Breast epithelium (tissue), 4 donors: ENCODE measurements around the gene NRG3. TPM values are rescaled to one million over a fixed set of nuclear protein-coding genes. Genes with fewer than 3 reads are reported as not detected.

Source experiments
- DNase-seq, 2 donors: peaks; one replicate each; pipeline ENCODE4 v3.0.0-alpha.2; 2019; ENCODE audit warnings: low spot score in 2 of 2
- H3K27ac ChIP-seq, 2 donors: fragments of 200-600 bp; sonication (generic) in 1 of 2; one replicate each; pipeline ENCODE4 v1.5.1; 2016 to 2019; ENCODE audit warnings: mild to moderate bottlenecking in 1 of 2
- H3K27me3 ChIP-seq, 2 donors: fragments of 200-600 bp; sonication (generic) in 1 of 2; one replicate each; pipeline versions ENCODE4 v1.5.1 to v1.6.0; 2017 to 2019; ENCODE audit warnings: control low read depth in 1 of 2, mild to moderate bottlenecking in 1 of 2
- H3K36me3 ChIP-seq: fragments of 200-600 bp; one replicate; pipeline ENCODE4 v1.5.1; 2019
- H3K4me1 ChIP-seq, 2 donors: fragments of 200-600 bp; sonication (generic); one replicate each; pipeline ENCODE4 v1.5.1; 2016 to 2019; ENCODE audit warnings: control low read depth in 1 of 2
- H3K4me3 ChIP-seq, 3 donors: fragments of 200-600 bp; sonication (generic); 1 replicate in 2 of 3; 2 replicates in 1 of 3; pipeline ENCODE4 v1.5.1; 2016 to 2019; ENCODE audit warnings: mild to moderate bottlenecking in 3 of 3, moderate library complexity in 2 of 3
- H3K9me3 ChIP-seq, 2 donors: fragments of 200-600 bp; sonication (generic) in 1 of 2; one replicate each; pipeline ENCODE4 v1.5.1; 2016 to 2019; ENCODE audit warnings: control low read depth in 1 of 2
- POLR2A ChIP-seq: fragments of 450-650 bp; IDR thresholded peaks from one replicate; pipeline ENCODE4 v1.6.1; 2016; ENCODE audit warnings: antibody characterized with exemption, mild to moderate bottlenecking, moderate library complexity
- POLR2AphosphoS5 ChIP-seq, 3 donors: sonication (generic); formaldehyde crosslinking; IDR thresholded peaks; one replicate each; pipeline ENCODE4 v1.6.1; 2017; ENCODE audit warnings: antibody characterized with exemption in 3 of 3
- intact Hi-C: fragments of 100-400 bp; cut with DNase I; formaldehyde crosslinking; loops from one replicate; pipeline ENCODE4 v1.15.1; 2023; ENCODE audit warnings: low total_unique reads
- total RNA-seq, 3 donors: library from RNA; depleted of rRNA; stranded (reverse); fragments of >200 nt; gene quantifications; one replicate each; pipeline ENCODE4 v1.1.0, GENCODE V29; 2016
- TF ChIP-seq, protein P1 (sequence below), 3 donors: fragments of 450-650 bp; IDR thresholded peaks; one replicate each; pipeline ENCODE4 v1.5.1; 2016 to 2017; ENCODE audit warnings: antibody characterized with exemption in 3 of 3, mild to moderate bottlenecking in 3 of 3, moderate library complexity in 3 of 3

The NRG3 gene
- total RNA-seq, 3 donors from 2014 or later, result 0.16 to 0.88 (median 0.33) TPM

DNA sequence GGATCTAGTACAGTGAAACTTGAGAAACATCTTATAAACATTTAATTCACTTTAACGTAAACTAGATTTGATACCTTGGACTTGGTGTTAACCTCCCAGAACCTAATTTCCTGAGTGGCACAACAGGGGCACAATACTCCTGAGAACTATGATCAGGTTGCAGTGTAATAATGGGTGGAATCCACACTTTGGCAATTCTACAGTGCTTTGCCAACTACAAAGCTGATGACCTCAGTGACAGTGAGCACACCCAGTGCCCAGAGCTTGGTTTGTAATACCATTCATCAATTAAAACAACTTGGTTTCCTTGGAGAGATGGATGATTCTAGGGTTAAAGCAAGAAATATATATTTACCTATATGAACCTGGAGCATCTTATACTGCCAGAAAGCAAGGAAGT is 379.2 kb downstream of the NRG3 start:
- DNase-seq, result no peak
- Histone ChIP-seq H3K36me3 (no peaks in the 10 kb centered on the region), H3K4me1 (no peaks in the 10 kb centered on the region)

DNA sequence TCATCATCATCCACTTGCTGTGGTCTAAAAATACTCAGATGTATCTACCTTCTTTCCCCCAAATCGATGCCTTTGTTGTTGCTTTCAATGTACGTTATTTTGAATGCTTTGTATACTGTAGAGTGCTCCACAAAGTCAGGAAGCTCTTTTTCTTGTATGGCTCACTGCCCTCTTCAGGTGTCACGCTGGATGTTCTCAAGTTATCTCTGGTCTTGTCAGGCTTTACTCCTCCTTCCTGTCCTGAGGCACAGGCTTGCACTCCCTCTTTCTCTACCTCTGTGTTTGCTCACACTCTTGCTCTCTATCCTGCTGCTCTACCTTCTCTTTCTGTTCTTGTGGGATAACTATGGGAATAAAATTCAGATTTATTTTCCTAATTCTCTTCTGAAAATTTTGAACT is 381.3 kb downstream of the NRG3 start:
- Histone ChIP-seq H3K27ac (no peak overlapping the region), H3K27me3 (no peaks in the 10 kb centered on the region)
- no peak for TF ChIP-seq POLR2A
- TF ChIP-seq, protein P1, sequence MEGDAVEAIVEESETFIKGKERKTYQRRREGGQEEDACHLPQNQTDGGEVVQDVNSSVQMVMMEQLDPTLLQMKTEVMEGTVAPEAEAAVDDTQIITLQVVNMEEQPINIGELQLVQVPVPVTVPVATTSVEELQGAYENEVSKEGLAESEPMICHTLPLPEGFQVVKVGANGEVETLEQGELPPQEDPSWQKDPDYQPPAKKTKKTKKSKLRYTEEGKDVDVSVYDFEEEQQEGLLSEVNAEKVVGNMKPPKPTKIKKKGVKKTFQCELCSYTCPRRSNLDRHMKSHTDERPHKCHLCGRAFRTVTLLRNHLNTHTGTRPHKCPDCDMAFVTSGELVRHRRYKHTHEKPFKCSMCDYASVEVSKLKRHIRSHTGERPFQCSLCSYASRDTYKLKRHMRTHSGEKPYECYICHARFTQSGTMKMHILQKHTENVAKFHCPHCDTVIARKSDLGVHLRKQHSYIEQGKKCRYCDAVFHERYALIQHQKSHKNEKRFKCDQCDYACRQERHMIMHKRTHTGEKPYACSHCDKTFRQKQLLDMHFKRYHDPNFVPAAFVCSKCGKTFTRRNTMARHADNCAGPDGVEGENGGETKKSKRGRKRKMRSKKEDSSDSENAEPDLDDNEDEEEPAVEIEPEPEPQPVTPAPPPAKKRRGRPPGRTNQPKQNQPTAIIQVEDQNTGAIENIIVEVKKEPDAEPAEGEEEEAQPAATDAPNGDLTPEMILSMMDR (IDR thresholded peaks at IDR 0.05), result no peak
- no peak for TF ChIP-seq POLR2AphosphoS5 (IDR thresholded peaks at IDR 0.05)

More for the DNA sequence above, 379.2 kb downstream of the NRG3 start:
- H3K27ac ChIP-seq, result no peak overlapping the region
- H3K9me3 ChIP-seq, result no peaks in the 10 kb centered on the region
- intact Hi-C loops, result no loop called here
- H3K4me3 ChIP-seq, result no peak overlapping the region
- no peaks in the 10 kb centered on the region for H3K27me3 ChIP-seq
- TF ChIP-seq POLR2AphosphoS5 (IDR thresholded peaks at IDR 0.05) (no peak), POLR2A (no peak)
- TF ChIP-seq, protein P1 (IDR thresholded peaks at IDR 0.05), result no peak

DNA sequence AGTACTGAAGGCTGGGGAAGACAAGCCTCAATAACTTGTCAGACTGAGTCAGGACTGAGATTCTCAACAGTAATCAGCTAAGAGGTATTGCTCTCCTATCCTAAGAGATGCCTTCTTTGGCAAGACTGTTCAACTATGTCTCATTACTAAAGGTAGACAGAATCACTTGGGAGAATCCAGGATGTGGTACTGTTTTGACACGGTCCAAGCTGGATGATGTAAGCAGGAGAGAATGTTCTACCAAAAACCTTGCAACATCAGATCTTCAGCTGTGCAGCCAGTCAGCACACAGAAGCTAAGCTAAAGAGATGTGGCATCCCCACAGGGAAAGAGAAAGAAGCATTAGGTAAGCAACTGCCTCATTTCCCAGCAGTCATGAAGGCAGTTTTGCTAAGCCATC is 391.4 kb downstream of the NRG3 start:
- H3K27me3 ChIP-seq, result no peaks in the 10 kb centered on the region
- no peaks in the 10 kb centered on the region for H3K36me3 ChIP-seq
- no peak for DNase-seq
- TF ChIP-seq POLR2A, result no peak
- no peak for TF ChIP-seq POLR2AphosphoS5 (IDR thresholded peaks at IDR 0.05)
- TF ChIP-seq, protein P1 (IDR thresholded peaks at IDR 0.05), result no peak
- intact Hi-C loops, result no loop called here
- no peak overlapping the region for H3K27ac ChIP-seq
- H3K9me3 ChIP-seq, result no peaks in the 10 kb centered on the region
- no peak overlapping the region for H3K4me3 ChIP-seq
- no peaks in the 10 kb centered on the region for H3K4me1 ChIP-seq

More for the DNA sequence above, 381.3 kb downstream of the NRG3 start:
- H3K4me3 ChIP-seq, result no peak overlapping the region
- no peaks in the 10 kb centered on the region for H3K36me3 ChIP-seq
- no peaks in the 10 kb centered on the region for H3K4me1 ChIP-seq
- no peak for DNase-seq
- intact Hi-C loops, result no loop called here
- no peaks in the 10 kb centered on the region for H3K9me3 ChIP-seq

DNA sequence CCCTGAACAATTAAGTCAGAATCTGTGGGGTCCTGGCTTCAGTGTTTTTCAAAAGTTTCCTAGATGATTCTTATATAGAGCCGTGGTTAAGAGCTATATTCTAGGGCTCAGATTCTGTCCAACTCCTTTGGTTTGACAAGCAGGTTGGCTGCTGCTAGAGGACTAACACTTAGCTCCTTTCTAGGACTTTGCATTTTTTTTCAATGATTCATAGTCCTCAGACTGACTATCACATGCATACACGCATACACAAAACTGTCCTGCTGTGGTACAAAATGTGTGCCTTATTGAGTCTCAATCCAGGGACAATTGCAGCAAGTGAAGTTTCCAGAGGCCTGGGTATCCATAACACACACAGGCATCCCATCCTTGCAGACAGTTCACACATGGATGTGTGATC is 392.0 kb downstream of the NRG3 start:
- intact Hi-C loops, result no loop called here
- H3K4me1 ChIP-seq, result no peaks in the 10 kb centered on the region
- H3K36me3 ChIP-seq, result no peaks in the 10 kb centered on the region
- DNase-seq, result no peak
- H3K27me3 ChIP-seq, result no peaks in the 10 kb centered on the region
- TF ChIP-seq POLR2AphosphoS5 (IDR thresholded peaks at IDR 0.05) (no peak), POLR2A (no peak)
- TF ChIP-seq, protein P1 (IDR thresholded peaks at IDR 0.05), result no peak
- no peak overlapping the region for H3K4me3 ChIP-seq
- H3K9me3 ChIP-seq, result no peaks in the 10 kb centered on the region
- no peak overlapping the region for H3K27ac ChIP-seq

DNA sequence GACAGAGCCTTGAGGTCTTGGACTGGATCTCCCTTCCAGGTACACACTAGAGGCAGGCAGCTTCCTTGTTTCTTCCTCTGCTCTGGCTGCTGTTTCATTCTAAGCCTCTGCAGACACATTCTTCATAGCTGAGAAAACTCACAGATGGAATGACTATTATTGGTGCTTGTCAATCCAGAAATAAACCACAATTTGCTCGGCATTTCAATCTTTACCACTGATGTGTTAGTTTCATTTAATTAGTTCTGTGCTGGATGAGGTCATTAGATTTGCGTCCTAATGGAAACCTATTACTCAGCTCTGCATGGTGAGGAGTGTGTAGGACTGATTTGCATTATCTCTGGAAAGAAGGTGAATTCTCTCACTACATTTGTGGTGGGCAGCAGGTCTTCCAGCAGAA is 392.5 kb downstream of the NRG3 start:
- Histone ChIP-seq H3K36me3 (no peaks in the 10 kb centered on the region), H3K27ac (no peak overlapping the region), H3K9me3 (no peaks in the 10 kb centered on the region), H3K4me1 (no peaks in the 10 kb centered on the region), H3K4me3 (no peak overlapping the region), H3K27me3 (no peaks in the 10 kb centered on the region)
- TF ChIP-seq POLR2A, result no peak
- no peak for TF ChIP-seq POLR2AphosphoS5 (IDR thresholded peaks at IDR 0.05)
- TF ChIP-seq, protein P1 (IDR thresholded peaks at IDR 0.05), result no peak
- intact Hi-C loops, result no loop called here
- no peak for DNase-seq
